ENCODE measurements around the gene DNAJC16.

DNAJC16 gene

DNA sequence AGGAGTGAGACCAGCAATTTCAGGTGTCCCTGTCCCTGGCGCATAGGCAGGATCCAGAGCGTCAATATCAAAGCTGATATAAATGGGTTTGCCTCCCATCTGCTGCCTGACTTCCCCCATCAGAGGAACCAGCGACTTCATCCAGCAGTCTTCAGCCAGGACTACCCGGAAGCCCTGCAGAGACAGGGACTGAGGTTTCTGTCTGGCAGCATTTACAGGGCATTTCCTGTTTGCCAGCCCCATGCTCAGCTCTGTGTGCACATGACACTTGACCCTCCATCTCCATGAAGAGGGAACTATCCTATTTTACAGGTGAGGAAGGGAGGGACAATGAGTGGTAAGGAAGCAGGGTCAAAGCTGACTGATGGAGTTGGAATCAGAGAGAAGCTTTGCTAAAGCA is 51.0 kb downstream of the DNAJC16 start:
- H3K79me1 ChIP-seq (replicated peaks; ENCODE audit: low read length, poor library complexity, severe bottlenecking): no peaks in the 10 kb centered on the region
- H2BK15ac ChIP-seq (ENCODE audit: low read depth, poor library complexity, severe bottlenecking): no peak overlapping the region
- H3K36me3 ChIP-seq (ENCODE audit: control insufficient read depth in 1 of 2, insufficient read depth in 2 of 2, low read depth in 1 of 2, low read length in 2 of 2): peaks cover 0 to 10% of the 10 kb centered on the region in 2 experiments
- no peak for DNase-seq
- no peak overlapping the region for H2BK5ac ChIP-seq (ENCODE audit: low read depth, low read length, poor library complexity, severe bottlenecking)
- H3K9ac ChIP-seq (ENCODE audit: low read length): no peak overlapping the region
- no peaks in the 10 kb centered on the region for H3K9me3 ChIP-seq (ENCODE audit: control insufficient read depth, low read length)
- no peak overlapping the region for H3K4me2 ChIP-seq (ENCODE audit: low read length, poor library complexity, severe bottlenecking)
- no peak overlapping the region for H3K23ac ChIP-seq (ENCODE audit: low read length in 2 of 2)
- H2BK120ac ChIP-seq (ENCODE audit: low read depth, low read length): no peak overlapping the region
- no peak overlapping the region for H2BK12ac ChIP-seq (ENCODE audit: low read length in 2 of 2)
- H3K4me1 ChIP-seq (ENCODE audit: control insufficient read depth, insufficient read depth, low read depth, low read length): peaks cover 3% of the 10 kb centered on the region
- no peaks in the 10 kb centered on the region for H3K27me3 ChIP-seq (ENCODE audit: control insufficient read depth in 1 of 2, insufficient read depth in 1 of 2, low read length in 2 of 2)
- H4K8ac ChIP-seq (ENCODE audit: low read length): no peak overlapping the region
- no peak overlapping the region for H3K27ac ChIP-seq (ENCODE audit: low read length, poor library complexity, severe bottlenecking)
- H3K18ac ChIP-seq (ENCODE audit: low read depth in 1 of 2, low read length in 2 of 2): no peak overlapping the region
- H3K4ac ChIP-seq (ENCODE audit: low read depth in 1 of 2, low read length in 2 of 2): no peak overlapping the region
- no peak overlapping the region for H3K14ac ChIP-seq (ENCODE audit: low read length in 2 of 2)
- no peak overlapping the region for H2AK5ac ChIP-seq (ENCODE audit: low read length, severe bottlenecking)
- 78% methylated on average over 4 of the region's 4 CpGs for WGBS
- H2AFZ ChIP-seq (ENCODE audit: low read depth, low read length): no peak overlapping the region
- no peak overlapping the region for H4K91ac ChIP-seq (ENCODE audit: low read length)
- H3K4me3 ChIP-seq (ENCODE audit: insufficient read depth in 1 of 2, low read depth in 1 of 2, low read length in 2 of 2): no peak overlapping the region

DNA sequence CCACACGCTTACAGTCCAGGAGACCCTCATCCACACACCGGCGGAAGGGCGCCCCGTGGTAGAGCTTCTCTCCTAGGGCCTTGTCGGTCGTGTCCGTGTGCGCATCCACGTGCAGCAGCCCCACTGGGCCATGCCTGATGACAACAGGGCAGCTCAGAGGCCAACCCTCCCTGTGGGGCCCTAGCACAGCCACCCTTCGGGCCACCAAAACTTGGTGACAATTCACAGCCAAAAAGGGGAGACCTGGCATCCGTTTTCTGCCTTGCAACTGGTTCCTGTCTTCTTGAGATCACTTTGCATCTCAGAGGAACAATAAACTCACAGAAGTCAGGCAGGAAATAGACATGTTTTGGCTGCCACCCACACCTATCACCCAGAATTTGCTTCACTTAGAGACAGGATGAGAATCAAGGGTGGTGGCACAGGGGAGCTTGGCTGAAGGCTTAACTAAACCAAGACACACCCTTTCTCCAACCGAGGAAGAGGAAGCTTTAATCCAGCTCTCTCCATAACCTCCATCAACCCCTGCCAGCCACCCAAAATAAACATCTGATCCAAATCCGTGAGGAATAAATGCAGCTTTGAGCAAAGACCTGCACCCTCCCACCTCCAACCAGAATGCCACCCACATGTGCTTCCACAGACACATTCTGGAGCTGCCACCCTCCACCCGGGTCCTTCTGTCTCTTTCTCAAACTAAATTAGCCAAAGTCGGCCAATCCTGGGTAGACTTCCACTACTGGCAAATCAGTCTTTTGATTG is 52.5 kb downstream of the DNAJC16 start:
- H3K23ac ChIP-seq (ENCODE audit: low read length in 2 of 2): no peak overlapping the region
- H2BK120ac ChIP-seq (ENCODE audit: low read depth, low read length): no peak overlapping the region
- WGBS: 90% methylated on average over 16 of the region's 16 CpGs
- no peak overlapping the region for H2BK15ac ChIP-seq (ENCODE audit: low read depth, poor library complexity, severe bottlenecking)
- no peak overlapping the region for H4K91ac ChIP-seq (ENCODE audit: low read length)
- H3K4me3 ChIP-seq (ENCODE audit: insufficient read depth in 1 of 2, low read depth in 1 of 2, low read length in 2 of 2): no peak overlapping the region
- no peak overlapping the region for H2AFZ ChIP-seq (ENCODE audit: low read depth, low read length)
- no peak overlapping the region for H4K8ac ChIP-seq (ENCODE audit: low read length)
- H2BK12ac ChIP-seq (ENCODE audit: low read length in 2 of 2): no peak overlapping the region
- H2AK5ac ChIP-seq (ENCODE audit: low read length, severe bottlenecking): no peak overlapping the region
- no peak for DNase-seq
- H3K27ac ChIP-seq (ENCODE audit: low read length, poor library complexity, severe bottlenecking): no peak overlapping the region
- peaks cover 0 to 10% of the 10 kb centered on the region in 2 experiments for H3K36me3 ChIP-seq (ENCODE audit: control insufficient read depth in 1 of 2, insufficient read depth in 2 of 2, low read depth in 1 of 2, low read length in 2 of 2)
- H3K4me1 ChIP-seq (ENCODE audit: control insufficient read depth, insufficient read depth, low read depth, low read length): peaks cover 3% of the 10 kb centered on the region
- no peaks in the 10 kb centered on the region for H3K27me3 ChIP-seq (ENCODE audit: control insufficient read depth in 1 of 2, insufficient read depth in 1 of 2, low read length in 2 of 2)
- no peaks in the 10 kb centered on the region for H3K79me1 ChIP-seq (replicated peaks; ENCODE audit: low read length, poor library complexity, severe bottlenecking)
- no peak overlapping the region for H2BK5ac ChIP-seq (ENCODE audit: low read depth, low read length, poor library complexity, severe bottlenecking)
- no peak overlapping the region for H3K18ac ChIP-seq (ENCODE audit: low read depth in 1 of 2, low read length in 2 of 2)
- H3K14ac ChIP-seq (ENCODE audit: low read length in 2 of 2): peak overlapping the region in 1 of 2 experiments; percentile 46
- no peaks in the 10 kb centered on the region for H3K9me3 ChIP-seq (ENCODE audit: control insufficient read depth, low read length)
- no peak overlapping the region for H3K9ac ChIP-seq (ENCODE audit: low read length)
- no peak overlapping the region for H3K4me2 ChIP-seq (ENCODE audit: low read length, poor library complexity, severe bottlenecking)
- no peak overlapping the region for H3K4ac ChIP-seq (ENCODE audit: low read depth in 1 of 2, low read length in 2 of 2)

DNA sequence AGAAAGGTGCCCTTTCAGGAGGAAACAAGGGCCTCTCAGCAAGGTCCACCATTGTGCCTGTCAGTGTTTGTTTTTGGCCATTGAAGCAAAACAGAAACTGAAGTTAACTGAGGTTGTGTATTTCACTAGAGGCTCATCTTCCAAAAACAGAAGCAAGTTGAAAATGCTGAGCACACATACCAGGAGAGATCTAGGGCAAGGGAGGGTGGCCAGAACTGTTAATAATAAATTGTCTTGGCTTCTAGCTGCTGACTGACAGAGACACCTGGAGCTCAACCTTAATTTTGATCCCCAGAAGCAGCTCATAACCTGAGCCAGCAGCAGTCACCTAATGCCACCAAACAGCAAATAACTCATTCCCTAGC is 53.0 kb downstream of the DNAJC16 start:
- no peak overlapping the region for H3K4me2 ChIP-seq (ENCODE audit: low read length, poor library complexity, severe bottlenecking)
- no peak overlapping the region for H3K18ac ChIP-seq (ENCODE audit: low read depth in 1 of 2, low read length in 2 of 2)
- no peak overlapping the region for H3K14ac ChIP-seq (ENCODE audit: low read length in 2 of 2)
- H2BK5ac ChIP-seq (ENCODE audit: low read depth, low read length, poor library complexity, severe bottlenecking): no peak overlapping the region
- no peak for DNase-seq
- H3K9me3 ChIP-seq (ENCODE audit: control insufficient read depth, low read length): no peaks in the 10 kb centered on the region
- H4K91ac ChIP-seq (ENCODE audit: low read length): no peak overlapping the region
- no peak overlapping the region for H2BK12ac ChIP-seq (ENCODE audit: low read length in 2 of 2)
- no peak overlapping the region for H2AK5ac ChIP-seq (ENCODE audit: low read length, severe bottlenecking)
- H3K27ac ChIP-seq (ENCODE audit: low read length, poor library complexity, severe bottlenecking): no peak overlapping the region
- H3K36me3 ChIP-seq (ENCODE audit: control insufficient read depth in 1 of 2, insufficient read depth in 2 of 2, low read depth in 1 of 2, low read length in 2 of 2): peaks cover 0 to 8% of the 10 kb centered on the region in 2 experiments
- no peaks in the 10 kb centered on the region for H3K79me1 ChIP-seq (replicated peaks; ENCODE audit: low read length, poor library complexity, severe bottlenecking)
- no peak overlapping the region for H3K23ac ChIP-seq (ENCODE audit: low read length in 2 of 2)
- no peaks in the 10 kb centered on the region for H3K27me3 ChIP-seq (ENCODE audit: control insufficient read depth in 1 of 2, insufficient read depth in 1 of 2, low read length in 2 of 2)
- no peak overlapping the region for H3K4me3 ChIP-seq (ENCODE audit: insufficient read depth in 1 of 2, low read depth in 1 of 2, low read length in 2 of 2)
- H3K4me1 ChIP-seq (ENCODE audit: control insufficient read depth, insufficient read depth, low read depth, low read length): peaks cover 7% of the 10 kb centered on the region
- no peak overlapping the region for H2BK15ac ChIP-seq (ENCODE audit: low read depth, poor library complexity, severe bottlenecking)
- no peak overlapping the region for H3K4ac ChIP-seq (ENCODE audit: low read depth in 1 of 2, low read length in 2 of 2)
- no peak overlapping the region for H2BK120ac ChIP-seq (ENCODE audit: low read depth, low read length)
- H4K8ac ChIP-seq (ENCODE audit: low read length): no peak overlapping the region
- H2AFZ ChIP-seq (ENCODE audit: low read depth, low read length): no peak overlapping the region
- H3K9ac ChIP-seq (ENCODE audit: low read length): no peak overlapping the region

DNA sequence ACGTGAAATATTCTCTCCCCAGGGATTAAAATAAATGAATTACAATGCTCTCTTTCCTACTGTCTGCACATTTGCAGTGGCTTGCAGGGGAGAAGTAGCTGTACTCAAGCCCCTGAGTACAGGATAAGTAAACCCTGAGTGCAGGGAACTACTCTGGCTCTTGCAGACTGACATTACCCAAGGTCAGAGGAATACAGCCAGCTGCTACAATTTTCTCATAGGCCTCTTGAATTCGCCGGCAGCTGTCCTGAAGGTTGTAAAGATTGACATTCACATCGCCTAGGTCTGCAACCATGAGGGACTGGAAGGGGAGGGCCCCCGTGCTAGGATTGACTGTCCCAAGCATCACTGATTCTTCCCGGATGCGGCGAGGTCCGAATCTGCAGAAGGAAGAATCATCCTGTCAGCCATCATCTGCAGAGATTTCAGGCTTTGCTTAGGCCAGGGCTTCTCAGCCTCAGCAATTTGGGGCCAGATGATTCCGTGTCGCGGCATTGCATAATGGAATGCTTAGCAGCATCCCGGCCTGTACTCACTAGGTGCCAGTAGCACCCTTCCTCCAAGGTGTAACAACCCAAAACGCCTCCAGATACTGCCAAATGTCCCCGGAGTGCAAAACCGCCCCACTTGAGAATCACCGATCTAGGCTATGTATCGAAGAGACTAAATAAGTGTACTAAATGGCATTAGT is 56.5 kb downstream of the DNAJC16 start:
- no peak overlapping the region for H3K23ac ChIP-seq (ENCODE audit: low read length in 2 of 2)
- no peak overlapping the region for H2BK12ac ChIP-seq (ENCODE audit: low read length in 2 of 2)
- no peaks in the 10 kb centered on the region for H3K27me3 ChIP-seq (ENCODE audit: control insufficient read depth in 1 of 2, insufficient read depth in 1 of 2, low read length in 2 of 2)
- no peaks in the 10 kb centered on the region for H3K9me3 ChIP-seq (ENCODE audit: control insufficient read depth, low read length)
- H3K18ac ChIP-seq (ENCODE audit: low read depth in 1 of 2, low read length in 2 of 2): no peak overlapping the region
- H3K4ac ChIP-seq (ENCODE audit: low read depth in 1 of 2, low read length in 2 of 2): no peak overlapping the region
- no peak overlapping the region for H3K4me3 ChIP-seq (ENCODE audit: insufficient read depth in 1 of 2, low read depth in 1 of 2, low read length in 2 of 2)
- H4K8ac ChIP-seq (ENCODE audit: low read length): no peak overlapping the region
- no peak overlapping the region for H2BK5ac ChIP-seq (ENCODE audit: low read depth, low read length, poor library complexity, severe bottlenecking)
- H2BK15ac ChIP-seq (ENCODE audit: low read depth, poor library complexity, severe bottlenecking): no peak overlapping the region
- H2BK120ac ChIP-seq (ENCODE audit: low read depth, low read length): no peak overlapping the region
- H3K4me1 ChIP-seq (ENCODE audit: control insufficient read depth, insufficient read depth, low read depth, low read length): peaks cover 11% of the 10 kb centered on the region
- no peak overlapping the region for H2AK5ac ChIP-seq (ENCODE audit: low read length, severe bottlenecking)
- no peak overlapping the region for H2AFZ ChIP-seq (ENCODE audit: low read depth, low read length)
- no peak for DNase-seq
- no peak overlapping the region for H3K14ac ChIP-seq (ENCODE audit: low read length in 2 of 2)
- no peaks in the 10 kb centered on the region for H3K79me1 ChIP-seq (replicated peaks; ENCODE audit: low read length, poor library complexity, severe bottlenecking)
- H3K9ac ChIP-seq (ENCODE audit: low read length): no peak overlapping the region
- H4K91ac ChIP-seq (ENCODE audit: low read length): no peak overlapping the region
- H3K27ac ChIP-seq (ENCODE audit: low read length, poor library complexity, severe bottlenecking): no peak overlapping the region
- WGBS: 89% methylated on average over 18 of the region's 18 CpGs
- no peaks in the 10 kb centered on the region for H3K36me3 ChIP-seq (ENCODE audit: control insufficient read depth in 1 of 2, insufficient read depth in 2 of 2, low read depth in 1 of 2, low read length in 2 of 2)
- no peak overlapping the region for H3K4me2 ChIP-seq (ENCODE audit: low read length, poor library complexity, severe bottlenecking)

All from mesenchymal stem cell (in vitro differentiated cells and primary cell).